Measurements from ENCODE around the gene EIF1AX. TPM values are rescaled to one million over a fixed set of nuclear protein-coding genes. Genes with fewer than 3 reads are reported as not detected.

EIF1AX gene
- total and polyA plus RNA-seq, 9 of the 15 experiments (the other 6 are each of a cell fraction or from before 2014, with no cell fraction given), result 54.2 to 178 (median 73.5) TPM

GRCh38 chrX:20141281-20142220 is at the start of gene EIF1AX (continued):
- TF ChIP-seq ARNT (IDR thresholded peaks at IDR 0.05), result no peak
- no peak for TF ChIP-seq TRIM25 (IDR thresholded peaks at IDR 0.05; ENCODE audit: borderline replicate concordance)
- TF ChIP-seq IFI16 (CRISPR knock-in tag; IDR thresholded peaks at IDR 0.05), result no peak
- no peak for TF ChIP-seq FOXJ2 (tag; IDR thresholded peaks at IDR 0.05)
- no peak for TF ChIP-seq HES1 (IDR thresholded peaks at IDR 0.05; ENCODE audit: low read depth)
- TF ChIP-seq HBP1 (CRISPR knock-in tag; IDR thresholded peaks at IDR 0.05), result no peak
- TF ChIP-seq POLR2G (IDR thresholded peaks at IDR 0.05; ENCODE audit: low read depth, low read length), result peak; percentile 96
- TF ChIP-seq CBX3 (IDR thresholded peaks at IDR 0.05; ENCODE audit: borderline replicate concordance in 1 of 2, low read length in 2 of 2), result peak in 1 of 2 experiments; percentile 26; a peak in 1 of 3 replicates
- TF ChIP-seq CHD7 (IDR thresholded peaks at IDR 0.05; ENCODE audit: low read depth, low read length), result no peak
- no peak for TF ChIP-seq ZNF121 (CRISPR knock-in tag; conservative IDR thresholded peaks at IDR 0.05)
- TF ChIP-seq SLC30A9 (CRISPR knock-in tag; IDR thresholded peaks at IDR 0.05), result no peak
